ENCODE data around the gene ZNF132.
"Not testable (repeated sequence)": the region's sequence is repeated elsewhere in the genome, so short reads cannot be mapped to it uniquely, and the experiment has no call there.

Gene ZNF132

GRCh38 chr19:58439576-58440554 lies at the start of gene ZNF132:
ZNF132 (minus strand) TSS chr19:58440153; CDS start chr19:58439821, 332 bp downstream.
- peak; percentile 90 to 98 (median 98) for DNase-seq

- DNase-seq = not testable (repeated sequence)
Measured at GRCh38 chr19:58484349-58484748, 44.4 kb upstream of the ZNF132 start.

GRCh38 chr19:58483776-58484175 lies 43.8 kb upstream of the ZNF132 start:
- DNase-seq = no peak

- DNase-seq = no peak
Measured at GRCh38 chr19:58482372-58482771, 42.4 kb upstream of the ZNF132 start.

GRCh38 chr19:58480831-58481230 lies 40.9 kb upstream of the ZNF132 start:
- DNase-seq = no peak

- DNase-seq = no peak
Measured at GRCh38 chr19:58480481-58480830, 40.5 kb upstream of the ZNF132 start.

- no peak for DNase-seq
Measured at GRCh38 chr19:58479736-58480480, 40.0 kb upstream of the ZNF132 start.

GRCh38 chr19:58479303-58479702 lies 39.4 kb upstream of the ZNF132 start:
- DNase-seq = no peak

GRCh38 chr19:58477871-58478270 lies 37.9 kb upstream of the ZNF132 start:
- DNase-seq = no peak

GRCh38 chr19:58477130-58477529 lies 37.2 kb upstream of the ZNF132 start:
- DNase-seq = no peak

- DNase-seq = peak in 2 of 3 experiments; percentile 42 to 64
Measured at GRCh38 chr19:58476498-58477015, 36.6 kb upstream of the ZNF132 start.

GRCh38 chr19:58475714-58476497 lies 36.0 kb upstream of the ZNF132 start, which contains the start of gene ZNF446:
ZNF446 (plus strand) TSS chr19:58476352; CDS start chr19:58477219, 867 bp downstream.
- peak; percentile 95 to 98 (median 97) for DNase-seq

GRCh38 chr19:58474997-58475713 lies 35.2 kb upstream of the ZNF132 start:
- no peak for DNase-seq

GRCh38 chr19:58474291-58474996 lies 34.5 kb upstream of the ZNF132 start:
- no peak for DNase-seq

- DNase-seq = no peak
Measured at GRCh38 chr19:58473775-58474174, 33.8 kb upstream of the ZNF132 start.

- no peak for DNase-seq
Measured at GRCh38 chr19:58471736-58472135, 31.8 kb upstream of the ZNF132 start.

GRCh38 chr19:58470837-58471543 lies 31.0 kb upstream of the ZNF132 start:
- DNase-seq = not testable (repeated sequence)

- no peak for DNase-seq
Measured at GRCh38 chr19:58469241-58470013, 29.5 kb upstream of the ZNF132 start.

GRCh38 chr19:58468216-58468839 lies 28.4 kb upstream of the ZNF132 start:
- DNase-seq = peak in 1 of 3 experiments; percentile 17
